Stimulated activated CD8-positive, alpha-beta memory T cell treated with anti-CD3 and anti-CD28 coated beads, Interleukin-7, amount 100 ng/mL, for 1 hour (primary cell): ENCODE data around the gene ENDOU.
"Not testable (repeated sequence)": the region's sequence is repeated elsewhere in the genome, so short reads cannot be mapped to it uniquely, and the experiment has no call there.

ENCODE experiments used
- DNase-seq, 2 donors: peaks; one replicate each; pipeline ENCODE4 v3.0.0-alpha.2; 2020; ENCODE audit warnings: low read depth in 2 of 2

ENDOU gene

GRCh38 chr12:47687636-47688035, 37.7 kb downstream of the ENDOU start:
- DNase-seq, result no peak

GRCh38 chr12:47686645-47687240, 38.5 kb downstream of the ENDOU start:
- no peak for DNase-seq

GRCh38 chr12:47679785-47680184, 45.5 kb downstream of the ENDOU start:
- no peak for DNase-seq

GRCh38 chr12:47672068-47672467, 53.2 kb downstream of the ENDOU start:
- DNase-seq, result no peak

- DNase-seq, result not testable (repeated sequence)
Observed at GRCh38 chr12:47667935-47668334, 57.4 kb downstream of the ENDOU start.
